PFSK-1 (cell line): Measurements from ENCODE around the gene ST8SIA1.

Source experiments
- POLR2AphosphoS5 ChIP-seq: IDR thresholded peaks from 2 replicates; pipeline ENCODE4 v1.6.1; 2012; ENCODE audit warnings: low read depth, mild to moderate bottlenecking, control low read depth, low read length, moderate library complexity
- SIN3A ChIP-seq: IDR thresholded peaks from 2 replicates; pipeline ENCODE4 v1.6.1; 2012; ENCODE audit warnings: mild to moderate bottlenecking, low read length, moderate library complexity, borderline replicate concordance; ENCODE audit not compliant: insufficient read depth
- TF ChIP-seq, protein P1 (sequence below), 2 experiments: IDR thresholded peaks; 2 replicates each; pipeline versions ENCODE4 v1.6.1 to v1.8.0; 2011 to 2012; ENCODE audit warnings: low read depth in 2 of 2, low read length in 2 of 2, control low read depth in 1 of 2, inconsistent platforms in 1 of 2, mild to moderate bottlenecking in 1 of 2, moderate library complexity in 1 of 2; ENCODE audit not compliant: insufficient read depth in 1 of 2

GRCh38 chr12:22353615-22354325, 19.3 kb upstream of the ST8SIA1 start:
- no peak for TF ChIP-seq POLR2AphosphoS5
- TF ChIP-seq, protein P1, sequence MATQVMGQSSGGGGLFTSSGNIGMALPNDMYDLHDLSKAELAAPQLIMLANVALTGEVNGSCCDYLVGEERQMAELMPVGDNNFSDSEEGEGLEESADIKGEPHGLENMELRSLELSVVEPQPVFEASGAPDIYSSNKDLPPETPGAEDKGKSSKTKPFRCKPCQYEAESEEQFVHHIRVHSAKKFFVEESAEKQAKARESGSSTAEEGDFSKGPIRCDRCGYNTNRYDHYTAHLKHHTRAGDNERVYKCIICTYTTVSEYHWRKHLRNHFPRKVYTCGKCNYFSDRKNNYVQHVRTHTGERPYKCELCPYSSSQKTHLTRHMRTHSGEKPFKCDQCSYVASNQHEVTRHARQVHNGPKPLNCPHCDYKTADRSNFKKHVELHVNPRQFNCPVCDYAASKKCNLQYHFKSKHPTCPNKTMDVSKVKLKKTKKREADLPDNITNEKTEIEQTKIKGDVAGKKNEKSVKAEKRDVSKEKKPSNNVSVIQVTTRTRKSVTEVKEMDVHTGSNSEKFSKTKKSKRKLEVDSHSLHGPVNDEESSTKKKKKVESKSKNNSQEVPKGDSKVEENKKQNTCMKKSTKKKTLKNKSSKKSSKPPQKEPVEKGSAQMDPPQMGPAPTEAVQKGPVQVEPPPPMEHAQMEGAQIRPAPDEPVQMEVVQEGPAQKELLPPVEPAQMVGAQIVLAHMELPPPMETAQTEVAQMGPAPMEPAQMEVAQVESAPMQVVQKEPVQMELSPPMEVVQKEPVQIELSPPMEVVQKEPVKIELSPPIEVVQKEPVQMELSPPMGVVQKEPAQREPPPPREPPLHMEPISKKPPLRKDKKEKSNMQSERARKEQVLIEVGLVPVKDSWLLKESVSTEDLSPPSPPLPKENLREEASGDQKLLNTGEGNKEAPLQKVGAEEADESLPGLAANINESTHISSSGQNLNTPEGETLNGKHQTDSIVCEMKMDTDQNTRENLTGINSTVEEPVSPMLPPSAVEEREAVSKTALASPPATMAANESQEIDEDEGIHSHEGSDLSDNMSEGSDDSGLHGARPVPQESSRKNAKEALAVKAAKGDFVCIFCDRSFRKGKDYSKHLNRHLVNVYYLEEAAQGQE (IDR thresholded peaks at IDR 0.05; ENCODE audit: insufficient read depth in 1 of 2, low read depth in 2 of 2, low read length in 2 of 2): no peak
- no peak for TF ChIP-seq SIN3A
